Iris pigment epithelial cell (primary cell): Measurements from ENCODE around the gene LSM14B.

Experiments
- DNase-seq: peaks from one replicate; pipeline ENCODE4 v3.0.0-alpha.2; 2011; ENCODE audit warnings: low read depth

The LSM14B gene

DNA sequence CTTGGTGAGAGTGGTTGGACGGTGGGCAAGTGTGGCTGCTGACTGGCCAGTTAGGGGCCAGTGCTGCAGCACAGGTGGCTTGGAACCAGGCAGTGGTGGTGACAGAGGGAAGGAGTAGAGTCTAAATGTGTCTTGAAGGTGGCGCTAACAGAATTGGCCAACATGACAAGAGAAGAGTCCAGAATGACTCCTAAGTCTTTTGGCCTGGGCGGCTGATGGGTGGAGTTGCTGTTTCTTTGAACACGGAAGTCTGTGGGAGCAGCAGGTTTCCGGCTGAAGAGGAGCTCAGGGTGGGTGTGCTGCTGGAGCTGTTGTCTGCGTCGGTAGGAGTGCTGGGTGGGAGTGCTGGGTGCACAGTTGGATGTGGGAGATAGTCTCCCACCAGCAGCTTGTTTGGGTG lies 10.1 kb downstream of the LSM14B start:
- no peak for DNase-seq

DNA sequence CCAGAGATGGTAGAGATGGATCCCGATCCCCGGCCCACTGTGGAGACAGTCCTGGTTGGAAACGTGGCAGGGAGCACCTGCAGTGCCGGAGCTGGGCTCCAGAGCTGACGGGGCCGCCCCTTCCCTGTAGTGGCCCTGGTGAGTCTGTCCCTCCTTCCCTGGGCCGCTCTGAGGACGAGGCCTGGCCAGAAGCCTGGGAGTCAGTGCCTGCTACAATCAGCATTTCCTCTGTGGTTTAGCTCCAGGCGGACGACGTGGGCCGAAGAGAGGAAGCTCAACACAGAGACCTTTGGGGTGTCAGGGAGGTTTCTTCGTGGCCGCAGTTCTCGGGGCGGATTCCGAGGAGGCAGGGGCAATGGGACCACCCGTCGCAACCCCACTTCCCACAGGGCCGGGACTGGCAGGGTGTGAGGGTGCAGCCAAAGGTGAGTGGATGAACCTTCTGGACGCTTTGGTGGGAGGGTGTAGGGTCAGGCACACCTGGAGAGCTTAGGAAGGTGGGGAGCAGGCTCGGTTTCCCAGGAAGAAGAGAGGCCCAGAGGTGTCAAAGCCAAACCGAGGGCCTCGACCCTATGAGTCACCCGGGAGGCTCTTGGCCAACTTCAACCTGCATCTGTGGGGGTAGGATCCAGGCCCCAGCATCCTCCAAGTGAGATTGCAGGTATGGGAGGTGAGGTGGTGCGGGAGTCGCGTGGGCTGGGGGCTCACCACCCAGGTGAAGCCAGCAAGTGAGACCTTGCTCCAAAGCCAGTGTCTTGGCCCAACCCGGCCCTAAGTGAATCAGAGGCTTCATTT lies 11.0 kb downstream of the LSM14B start:
- peak; percentile 55 for DNase-seq

DNA sequence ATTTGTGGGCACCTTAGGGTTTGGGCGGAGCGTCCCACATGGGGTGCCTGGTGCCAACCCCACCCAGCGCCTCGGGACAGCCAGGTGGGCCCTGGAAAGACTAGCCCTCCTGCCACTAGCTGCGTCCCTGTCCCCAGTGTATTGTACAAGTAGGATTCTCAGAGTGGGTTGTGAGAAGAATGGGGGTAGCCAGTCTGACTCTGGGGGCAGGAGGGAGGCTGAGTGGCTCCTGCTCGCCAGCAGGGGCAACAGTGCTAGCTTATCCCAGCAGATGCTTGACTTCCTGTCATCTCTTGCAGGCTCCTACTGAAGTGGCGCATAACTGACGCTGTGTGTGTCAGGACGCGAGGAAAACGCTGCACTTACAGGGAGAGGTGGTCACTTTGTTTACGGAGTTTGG lies 11.6 kb downstream of the LSM14B start:
- DNase-seq, result no peak

DNA sequence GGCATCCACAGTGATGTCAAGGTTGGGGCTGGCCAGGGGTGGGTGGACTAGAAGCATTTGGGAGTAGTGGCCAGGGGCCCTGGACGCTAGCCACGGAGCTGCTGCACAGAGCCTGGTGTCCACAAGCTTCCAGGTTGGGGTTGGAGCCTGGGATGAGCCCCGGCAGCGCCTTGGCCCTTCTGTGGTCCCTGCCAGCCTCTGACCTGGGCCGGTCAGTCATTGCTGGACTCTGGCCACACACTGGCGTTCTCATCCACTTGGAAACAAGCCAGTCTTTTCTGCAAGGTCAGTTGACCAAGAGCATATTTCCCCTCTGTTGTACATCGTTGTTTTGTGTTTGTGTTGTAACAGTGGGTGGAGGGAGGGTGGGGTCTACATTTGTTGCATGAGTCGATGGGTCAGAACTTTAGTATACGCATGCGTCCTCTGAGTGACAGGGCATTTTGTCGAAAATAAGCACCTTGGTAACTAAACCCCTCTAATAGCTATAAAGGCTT lies 12.5 kb downstream of the LSM14B start:
- DNase-seq, result peak; percentile 82

DNA sequence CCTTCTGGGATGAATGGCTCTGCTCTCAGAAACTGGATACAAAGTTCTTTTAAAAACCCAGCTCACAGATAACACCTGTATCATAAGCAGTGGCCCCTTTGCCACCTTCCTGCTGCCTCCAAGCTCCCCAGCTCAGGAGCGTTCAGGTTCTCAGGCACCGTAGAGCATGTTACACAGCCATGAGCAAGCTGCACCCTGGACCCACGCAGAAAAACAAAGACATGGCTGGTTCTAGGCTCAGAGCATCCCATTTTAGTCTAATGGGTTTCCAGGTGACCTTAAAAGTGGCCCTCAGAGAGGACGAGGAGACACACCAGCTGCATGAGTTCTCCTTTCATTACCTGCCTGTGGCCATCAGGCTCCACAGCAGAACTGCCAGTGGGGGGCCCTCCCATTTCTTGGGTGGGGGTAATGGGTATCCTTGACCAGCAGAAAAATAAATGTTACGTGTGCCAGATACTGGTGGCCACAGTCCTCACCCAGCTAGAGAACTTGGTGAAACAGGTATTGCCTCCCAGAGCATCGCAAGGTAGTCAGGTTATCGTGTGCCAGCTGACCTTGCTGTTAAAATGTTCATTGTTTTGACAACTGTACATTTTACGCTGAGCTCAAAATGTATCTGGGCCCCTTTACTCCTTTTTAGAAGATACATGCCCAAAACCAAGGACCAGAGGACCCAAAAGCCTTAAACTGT lies 13.4 kb downstream of the LSM14B start:
- no peak for DNase-seq

DNA sequence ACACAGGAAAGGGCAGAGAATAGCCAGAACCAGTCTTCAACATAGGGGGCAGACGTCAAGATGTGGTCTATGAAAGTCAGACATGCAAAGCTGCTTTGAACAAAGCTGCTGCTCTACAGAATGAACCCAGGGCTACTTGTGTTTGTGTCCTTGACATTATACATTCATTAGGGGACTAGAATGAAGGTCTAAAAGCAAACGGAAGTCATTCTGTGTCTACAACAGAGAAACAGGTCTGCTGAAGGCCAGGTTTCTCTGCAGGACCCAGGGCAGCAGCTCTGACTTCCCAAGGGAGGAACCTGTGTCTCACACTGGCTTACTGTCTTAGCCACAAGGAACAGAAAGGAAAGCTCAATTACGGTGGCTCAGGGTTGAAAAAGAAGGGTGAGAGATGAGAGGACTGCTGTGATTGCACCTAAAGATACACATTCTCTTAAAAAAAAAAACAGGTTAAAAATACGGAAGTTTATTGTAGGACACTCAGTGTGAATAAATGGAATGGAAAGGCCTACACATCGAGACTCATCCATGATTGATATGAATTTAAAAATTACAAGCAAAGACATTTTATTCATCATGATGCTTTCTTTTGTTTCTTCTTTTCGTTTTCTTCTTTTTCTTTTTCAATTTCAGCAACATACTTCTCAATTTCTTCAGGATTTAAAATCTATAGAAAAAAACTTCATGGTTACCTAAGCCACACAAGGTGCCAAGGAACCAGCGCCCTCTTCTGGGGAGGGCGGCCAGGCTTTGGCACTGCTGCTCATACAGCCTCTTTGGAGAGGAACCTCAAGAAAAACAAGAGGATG lies 14.2 kb downstream of the LSM14B start:
- peak; percentile 73 for DNase-seq

DNA sequence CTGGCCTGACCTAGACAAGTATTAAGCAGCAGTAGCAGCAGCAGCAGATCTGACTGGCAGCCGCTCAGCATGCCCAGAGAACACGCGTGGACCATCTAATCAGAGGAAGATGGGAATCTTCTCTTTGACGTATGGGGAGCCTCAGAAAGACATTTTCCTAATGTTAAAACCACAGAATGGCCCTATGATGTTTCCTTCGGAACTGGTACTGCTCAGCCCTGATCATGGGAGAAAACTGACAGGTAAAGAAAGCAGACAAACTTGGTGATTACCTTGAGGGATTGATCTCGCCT lies 14.8 kb downstream of the LSM14B start:
- no peak for DNase-seq

DNA sequence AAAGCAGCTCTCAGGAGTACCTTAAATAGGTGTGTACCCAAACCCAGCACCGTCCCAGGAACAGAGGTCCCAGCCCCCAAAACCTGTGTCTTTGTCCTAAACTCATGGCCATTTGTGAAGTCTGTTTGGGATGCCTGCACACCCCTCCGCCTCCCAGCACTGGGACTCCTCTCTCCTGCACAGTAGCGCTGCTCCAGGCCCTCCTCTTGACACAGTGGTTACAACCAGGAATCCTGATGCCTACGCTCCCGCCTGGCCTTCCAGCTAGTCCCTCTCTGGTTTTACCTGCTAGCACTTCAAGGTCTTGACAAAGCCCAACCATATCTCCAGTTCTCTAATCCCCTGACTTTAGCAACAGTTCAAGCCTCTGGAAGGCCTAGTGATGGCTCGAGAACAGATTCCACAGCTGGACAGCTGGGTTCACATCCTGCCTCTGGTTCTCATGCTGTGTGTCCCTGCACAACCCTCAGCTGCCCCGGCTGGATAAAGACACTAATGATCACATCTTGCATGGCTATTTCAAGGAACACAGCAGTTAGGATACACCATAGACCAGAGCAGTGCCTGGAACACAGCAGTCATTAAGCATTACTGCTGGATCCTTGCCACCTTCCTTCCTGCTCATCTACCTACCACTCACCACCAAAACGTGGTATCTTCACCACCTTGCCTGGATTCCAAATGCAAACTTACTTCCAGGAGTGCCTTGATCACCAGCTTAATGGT lies 15.4 kb downstream of the LSM14B start:
- no peak for DNase-seq

DNA sequence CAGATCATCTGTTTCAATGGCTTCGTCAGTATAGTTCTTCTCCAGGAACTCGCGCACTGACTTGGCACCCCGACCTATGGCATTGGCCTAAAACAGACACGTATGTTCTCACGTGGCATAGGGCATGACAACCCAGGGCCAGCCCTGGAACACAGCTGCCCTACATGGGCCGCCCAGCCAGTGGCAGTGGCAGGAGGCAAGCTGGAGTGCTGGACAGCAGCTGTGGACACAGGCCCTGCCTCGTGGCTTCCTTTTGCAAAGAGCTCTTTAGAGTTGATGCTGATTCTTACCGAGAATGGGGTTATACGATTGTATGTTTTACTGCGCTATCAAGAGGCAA lies 15.9 kb downstream of the LSM14B start:
- DNase-seq, result no peak

DNA sequence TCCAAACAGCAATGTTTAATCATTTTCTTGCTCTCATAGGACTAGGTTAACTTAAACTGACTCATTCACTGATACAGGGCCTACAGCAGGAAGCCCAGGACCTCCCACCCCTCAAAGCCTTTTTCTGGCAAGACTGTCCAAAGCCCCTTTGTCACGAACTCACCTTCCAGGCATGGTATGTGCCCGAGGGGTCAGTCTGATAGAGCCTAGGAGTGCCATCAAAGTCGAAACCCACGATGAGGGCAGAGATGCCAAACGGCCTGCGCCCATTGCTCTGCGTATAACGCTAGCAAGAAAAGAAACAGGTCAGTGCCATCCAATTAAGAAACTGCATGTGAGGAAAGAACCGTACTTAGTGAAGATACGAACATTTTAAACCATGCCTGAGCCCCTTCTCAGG lies 16.6 kb downstream of the LSM14B start:
- no peak for DNase-seq

DNA sequence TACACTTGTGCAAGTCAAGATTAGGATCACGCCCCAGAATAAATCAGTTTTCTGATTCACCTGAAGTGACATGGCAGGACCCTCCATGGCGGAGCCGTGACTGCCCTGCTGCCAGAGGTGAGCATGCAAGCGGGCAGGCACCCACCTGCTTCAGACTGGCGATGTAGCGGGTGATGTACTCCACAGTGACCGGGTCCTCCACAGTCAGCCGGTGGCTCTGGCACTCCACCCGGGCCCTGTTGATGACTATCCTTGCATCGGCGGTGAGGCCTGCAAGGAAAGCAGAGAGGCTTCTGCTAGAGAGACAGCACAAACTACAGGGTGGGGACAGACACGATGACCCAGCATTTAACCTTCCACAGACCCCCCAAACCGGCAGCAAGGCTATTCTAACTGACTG lies 17.4 kb downstream of the LSM14B start:
- no peak for DNase-seq

DNA sequence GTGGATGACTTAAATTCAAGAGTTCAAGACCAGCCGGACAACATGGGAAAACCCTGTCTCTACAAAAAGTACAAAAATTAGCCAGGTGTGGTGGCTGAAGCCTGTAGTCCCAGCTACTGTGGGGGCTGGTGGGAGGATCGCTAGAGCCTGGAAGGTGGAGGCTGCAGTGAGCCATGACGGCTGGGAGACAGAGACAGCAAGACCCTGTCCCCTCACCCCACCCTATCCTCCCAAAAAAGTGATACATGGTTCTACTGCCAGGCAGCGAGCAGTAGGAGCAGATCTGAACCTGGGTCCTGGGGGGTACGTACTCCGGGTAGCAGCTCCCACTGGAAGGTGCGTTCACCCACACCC lies 18.7 kb downstream of the LSM14B start:
- DNase-seq, result no peak

DNA sequence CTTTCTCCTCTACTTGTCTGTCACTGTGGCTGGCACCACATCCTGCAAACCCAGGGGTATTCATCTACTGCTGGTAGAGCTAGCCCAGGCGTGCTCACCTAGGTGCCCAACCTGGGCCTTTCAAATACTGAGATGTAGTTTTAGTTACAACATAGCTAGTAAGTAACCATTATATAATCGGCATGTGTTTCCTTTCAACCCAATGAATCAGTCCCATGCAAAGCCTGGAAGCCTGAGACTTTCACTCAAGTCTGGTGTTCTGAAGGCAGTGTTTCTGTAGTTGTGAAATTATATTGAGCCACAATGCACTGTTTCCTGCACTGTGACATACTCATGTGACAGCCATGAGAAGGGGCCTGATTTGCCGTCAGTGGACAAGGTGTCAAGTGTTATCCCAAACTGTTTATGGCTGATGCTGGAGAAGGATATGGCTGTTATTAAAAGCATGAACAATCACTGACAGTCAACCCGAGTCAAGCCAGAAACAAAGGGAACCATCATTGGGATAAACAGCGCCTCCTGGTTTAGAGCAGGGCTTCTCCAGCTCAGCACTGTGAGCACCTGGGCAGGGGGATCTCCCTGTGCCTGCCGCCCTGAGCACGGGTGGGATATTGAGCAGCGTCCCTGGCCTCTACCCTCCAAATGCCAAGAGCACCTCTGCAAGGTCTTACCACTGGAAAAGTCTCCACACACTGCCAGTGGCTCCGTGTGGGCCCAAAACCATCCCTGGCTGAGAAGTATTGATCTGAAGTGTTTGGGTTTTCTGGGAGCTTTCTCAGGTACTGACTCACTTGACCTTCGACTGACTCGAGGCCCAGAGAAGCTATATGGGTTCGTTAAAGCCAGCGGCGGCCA lies 19.3 kb downstream of the LSM14B start:
- DNase-seq, result peak; percentile 63

DNA sequence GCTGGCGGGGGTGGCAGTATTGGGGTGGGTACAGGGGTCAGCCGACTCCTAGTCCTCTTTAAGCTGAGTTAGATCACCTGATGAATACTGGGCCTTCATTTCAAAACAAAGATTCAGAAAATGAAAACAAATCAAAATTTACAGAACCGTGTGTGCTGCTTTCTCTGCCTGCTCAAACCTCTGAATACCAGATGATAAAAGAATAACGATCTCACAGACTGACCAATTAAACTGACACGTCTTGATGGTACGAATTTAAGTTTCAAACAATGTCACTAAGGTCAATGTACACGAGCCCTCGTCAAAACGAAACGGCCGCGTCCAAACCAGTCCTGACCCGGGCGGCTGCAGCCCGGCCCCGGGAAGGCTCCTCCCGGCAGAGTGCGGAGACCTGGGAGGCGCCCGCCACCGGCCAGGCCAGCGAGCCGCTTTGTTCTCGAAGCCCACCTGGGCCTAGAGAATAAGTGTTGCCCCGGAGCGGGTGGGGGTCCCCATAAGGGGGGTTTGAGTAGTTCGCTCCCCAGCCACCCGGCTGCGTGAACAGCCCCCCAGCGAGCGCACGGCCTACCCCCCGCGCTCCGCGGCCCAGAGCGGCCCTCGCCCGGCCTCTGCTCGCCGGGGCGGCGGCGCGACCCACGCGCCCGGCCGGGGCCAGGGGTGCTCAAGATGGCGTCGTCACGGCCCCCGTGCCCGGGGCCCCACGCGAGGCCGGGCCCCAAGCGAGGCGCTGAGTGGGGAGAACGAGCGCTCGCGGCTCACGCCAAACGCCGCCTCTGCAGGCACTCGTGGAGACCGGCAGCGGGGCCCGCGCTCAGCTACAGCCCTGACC lies 20.2 kb downstream of the LSM14B start:
- DNase-seq, result no peak

DNA sequence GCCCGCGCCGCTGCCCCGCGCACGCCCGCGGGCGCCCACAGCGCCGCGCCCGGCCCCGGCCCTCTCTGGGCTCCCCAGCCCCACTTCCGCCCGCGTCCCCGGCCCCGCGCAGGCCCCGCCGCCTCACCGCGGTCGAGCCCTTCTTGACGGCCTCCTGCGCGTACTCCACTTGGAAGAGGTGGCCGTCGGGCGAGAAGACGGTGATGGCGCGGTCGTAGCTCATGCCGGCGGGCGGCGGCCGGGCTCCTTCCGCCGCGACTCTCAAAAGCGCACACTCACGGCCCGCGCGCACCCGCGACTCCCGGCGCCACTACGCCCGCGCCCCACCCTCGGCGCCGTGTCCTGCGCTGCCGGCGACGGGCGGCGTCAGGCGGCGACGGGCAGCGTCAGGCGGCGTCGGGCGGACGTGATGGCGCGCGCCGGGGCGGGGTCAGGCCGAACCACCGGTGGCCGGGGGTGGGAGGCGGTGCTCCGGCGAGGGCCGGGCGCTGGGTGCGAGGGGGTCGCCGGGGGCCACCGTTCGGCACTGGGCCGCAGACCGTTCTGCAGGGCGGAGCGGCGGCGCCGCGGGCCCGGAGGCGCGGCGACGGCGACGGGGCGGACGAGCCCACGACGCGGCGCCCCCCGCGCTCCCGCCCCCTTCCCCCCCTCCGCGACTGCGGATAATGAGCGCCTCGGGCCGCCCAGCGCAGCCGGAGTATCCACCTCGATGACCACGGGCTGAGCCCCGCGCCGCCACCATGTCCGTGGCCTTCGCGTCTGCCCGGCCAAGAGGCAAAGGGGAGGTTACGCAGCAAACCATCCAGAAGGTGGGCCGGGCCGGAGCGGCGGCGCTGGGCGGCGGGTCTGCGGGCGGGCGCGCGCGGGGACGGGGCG lies 21.0 kb downstream of the LSM14B start, which contains the start of the genes PSMA7 and SS18L1:
Gene PSMA7, minus strand, starts transcription at position 314 of the 876 bp plus-strand sequence. Its CDS starts 91 bp downstream, at position 223.
Gene SS18L1, plus strand, starts transcription at position 689 of the 876 bp plus-strand sequence. Its CDS starts 52 bp downstream, at position 741.
- peak; percentile 89 for DNase-seq

DNA sequence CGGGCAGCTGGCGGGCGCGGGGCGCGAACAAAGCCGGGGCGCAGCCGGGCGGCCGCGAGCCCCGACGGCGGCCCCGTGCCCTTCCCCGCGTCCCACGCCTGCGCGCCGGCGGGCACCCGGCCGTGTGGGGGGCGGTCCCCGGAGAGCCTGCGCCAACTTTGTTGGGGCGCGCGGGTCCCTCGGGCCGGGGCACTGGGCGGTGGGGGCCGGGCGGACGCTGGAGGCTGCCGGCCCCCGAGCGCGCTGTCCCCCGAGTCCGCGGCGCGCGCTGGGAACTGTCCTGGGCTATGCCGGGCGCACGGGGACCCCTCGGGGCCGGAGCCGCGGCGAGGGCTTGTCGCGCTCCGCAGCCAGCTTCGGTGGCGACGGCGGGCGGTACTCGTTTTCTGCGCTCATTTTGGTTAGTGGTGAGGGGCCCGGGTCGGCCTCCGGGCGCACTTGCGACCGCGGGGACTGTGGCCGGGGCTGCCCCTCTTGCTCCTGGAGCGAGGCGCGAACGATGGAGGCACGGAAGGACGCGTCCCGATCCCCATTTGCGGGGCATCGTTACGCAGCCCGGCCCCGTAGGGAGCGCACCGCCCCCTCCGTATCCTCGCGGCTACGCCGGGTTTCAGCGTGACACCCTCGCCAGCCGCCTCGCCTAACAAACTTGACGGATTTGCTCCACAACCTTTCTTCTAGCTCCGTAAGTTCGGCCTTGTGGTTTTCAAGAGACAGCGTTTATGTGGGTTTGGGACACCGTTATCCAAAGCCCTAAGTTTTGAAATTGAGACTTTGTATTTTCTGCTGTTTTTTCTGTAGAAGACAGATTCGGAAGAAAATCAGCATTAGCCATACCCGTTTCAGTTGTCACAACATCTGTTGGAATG lies 21.9 kb downstream of the LSM14B start:
- DNase-seq, result peak; percentile 83

DNA sequence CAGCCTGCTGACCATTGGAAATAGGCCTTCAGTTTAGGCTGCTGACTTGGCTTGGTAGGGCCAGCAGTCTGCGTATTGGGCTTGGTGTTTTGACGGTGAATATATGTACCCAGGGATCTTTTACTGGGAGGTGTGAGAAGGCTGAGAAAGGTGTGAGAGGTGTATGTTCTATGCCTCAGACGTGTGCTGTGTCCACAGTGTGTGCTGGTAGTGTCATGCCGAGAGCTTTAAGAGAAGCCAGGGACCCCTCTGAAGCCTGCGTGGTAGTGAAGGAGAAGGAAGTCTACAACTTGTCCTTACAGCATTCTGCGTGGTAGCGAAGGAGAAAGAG lies 23.4 kb downstream of the LSM14B start:
- no peak for DNase-seq

DNA sequence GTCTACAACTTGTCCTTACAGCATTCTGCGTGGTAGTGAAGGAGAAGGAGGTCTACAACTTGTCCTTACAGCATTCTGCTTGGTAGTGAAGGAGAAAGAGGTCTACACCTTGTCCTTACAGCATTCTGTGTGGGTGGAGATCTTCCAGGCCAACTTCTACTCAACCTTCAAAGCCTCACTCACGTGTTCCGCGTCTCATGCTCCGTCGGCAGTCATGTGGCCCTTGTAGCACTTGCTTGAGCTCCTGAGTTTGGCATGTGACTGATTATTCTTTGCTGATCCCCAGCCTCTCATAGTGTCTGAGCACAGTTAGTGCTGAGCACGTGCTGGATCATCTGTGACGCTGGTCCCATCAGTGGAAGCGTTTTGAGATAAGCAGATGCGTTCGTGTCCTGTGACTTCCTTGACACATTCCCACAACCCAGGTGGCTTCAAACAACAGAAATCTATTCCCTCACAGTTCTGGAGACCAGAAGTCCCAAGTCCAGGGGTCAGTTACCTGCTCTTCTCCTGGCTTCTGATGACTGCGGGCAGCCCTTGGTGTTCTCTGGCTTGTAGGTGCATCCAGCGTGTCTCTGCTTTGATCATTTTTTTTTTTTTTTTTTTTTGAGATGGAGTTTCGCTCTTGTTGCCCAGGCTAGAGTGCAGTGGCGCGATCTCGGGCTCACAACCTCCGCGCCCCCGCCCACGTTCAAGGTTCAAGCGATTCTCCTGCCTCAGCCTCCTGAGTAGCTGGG lies 23.9 kb downstream of the LSM14B start:
- no peak for DNase-seq
